ENCODE measurements around the gene AKAP8. TPM values are rescaled to one million over a fixed set of nuclear protein-coding genes. Genes with fewer than 3 reads are reported as not detected.

Gene AKAP8

Small RNAs within 50 kb of the gene (small RNA-seq; reads per million reads assigned to genes)
- not detected for gene AC005776.1 (ENCODE audit: insufficient read depth)

All from neuronal stem cell (in vitro differentiated cells).